GM12878 (cell line): ENCODE measurements around the gene COL15A1. TPM values are rescaled to one million over a fixed set of nuclear protein-coding genes. Genes with fewer than 3 reads are reported as not detected.

Source experiments
- ATAC-seq: fragments of 200-7000 bp; cut with Tn5 transposase; 3 replicates; pipeline ENCODE4 v1.9.1; 2020; ENCODE audit warnings: mild to moderate bottlenecking, moderate library complexity
- BruUV-seq: library from RNA; stranded (reverse); fragments of 400-500 nt; replicated peaks from 2 replicates; lab custom pipeline; 2021; lab: Mats Ljungman, UMichigan
- CTCF ChIA-PET: fragments of 300-600 bp; sonication (Branson Sonifier 250); formaldehyde crosslinking; extraction: SDS; loops from one replicate; lab custom pipeline; 2021; ENCODE audit warnings: inconsistent platforms; lab: Yijun Ruan, JAX
- POLR2A ChIA-PET: fragments of 350-600 bp; formaldehyde crosslinking; extraction: SDS; loops from one replicate; lab custom pipeline; 2021; ENCODE audit warnings: inconsistent platforms; lab: Charles Lee
- RAD21 ChIA-PET: fragments of 300-600 bp; sonication (Branson Sonifier 250); formaldehyde crosslinking; loops from one replicate; lab custom pipeline; 2023; ENCODE audit warnings: antibody characterized with exemption; ENCODE audit not compliant: unreplicated experiment; lab: Charles Lee
- SMC1A ChIA-PET: fragments of 300-600 bp; sonication (Branson Sonifier 250); formaldehyde crosslinking; loops from one replicate; lab custom pipeline; 2023; ENCODE audit not compliant: unreplicated experiment, uncharacterized antibody; lab: Charles Lee
- DNase-seq: peaks from one replicate; pipeline ENCODE4 v3.0.0-alpha.2; 2011; ENCODE audit warnings: low read depth, low spot score
- FAIRE-seq: peaks from 3 replicates; lab custom pipeline; 2011; peaks lifted over from hg19 to GRCh38; lab: Jason Lieb, UNC
- H2AFZ ChIP-seq: 2 replicates; pipeline ENCODE4 v1.6.0; 2011; ENCODE audit warnings: low read depth, low read length, control low read depth; ENCODE audit not compliant: control insufficient read depth
- H3K27ac ChIP-seq: 2 replicates; pipeline ENCODE4 v1.5.1; 2011; ENCODE audit warnings: control low read depth; ENCODE audit not compliant: control insufficient read depth, insufficient read depth
- H3K27me3 ChIP-seq, 2 experiments: replicated peaks in 1 of 2; 2 replicates each; pipeline versions ENCODE4 v1.6.0 to v1.6.1; 2011; ENCODE audit warnings: low read length in 1 of 2; ENCODE audit not compliant: control insufficient read depth in 2 of 2, insufficient read depth in 2 of 2
- H3K36me3 ChIP-seq, 2 experiments: 2 replicates each; pipeline ENCODE4 v1.5.1; 2011; ENCODE audit warnings: low read length in 1 of 2; ENCODE audit not compliant: control insufficient read depth in 2 of 2, insufficient read depth in 2 of 2
- H3K4me1 ChIP-seq: 2 replicates; pipeline ENCODE4 v1.6.1; 2011; ENCODE audit warnings: mild to moderate bottlenecking, low read length, moderate library complexity, mixed read lengths; ENCODE audit not compliant: control insufficient read depth, insufficient read depth
- H3K4me2 ChIP-seq: 2 replicates; pipeline ENCODE4 v1.6.0; 2011; ENCODE audit warnings: control low read depth; ENCODE audit not compliant: control insufficient read depth, insufficient read depth
- H3K4me3 ChIP-seq: fragments of 200-600 bp; sonication (generic); 2 replicates; pipeline ENCODE4 v1.5.1; 2016
- H3K79me2 ChIP-seq: 2 replicates; pipeline ENCODE4 v1.6.0; 2011; ENCODE audit warnings: low read length; ENCODE audit not compliant: control insufficient read depth, insufficient read depth
- H3K9ac ChIP-seq: 2 replicates; pipeline ENCODE4 v1.8.0; 2011; ENCODE audit warnings: low read length, control low read depth, mixed read lengths; ENCODE audit not compliant: control insufficient read depth, insufficient read depth
- H3K9me3 ChIP-seq: replicated peaks from 3 replicates; pipeline ENCODE4 v1.5.1; 2011; ENCODE audit warnings: mild to moderate bottlenecking, low read length; ENCODE audit not compliant: control insufficient read depth, insufficient read depth
- H4K20me1 ChIP-seq: 2 replicates; pipeline ENCODE4 v1.6.0; 2011; ENCODE audit not compliant: control insufficient read depth, insufficient read depth
- ATF7 ChIP-seq: fragments of 450-650 bp; IDR thresholded peaks from 2 replicates; pipeline ENCODE4 v1.6.1; 2016; ENCODE audit warnings: low read depth, mild to moderate bottlenecking
- BRCA1 ChIP-seq: IDR thresholded peaks from 2 replicates; pipeline ENCODE4 v1.6.1; 2011; ENCODE audit warnings: low read depth, low read length, improper control_type of control experiment
- CTCF ChIP-seq, 3 experiments: IDR thresholded peaks in 2 of 3; conservative IDR thresholded peaks in 1 of 3; 2 replicates each; pipeline ENCODE4 v1.5.1; 2011; ENCODE audit warnings: low read depth in 3 of 3, low read length in 3 of 3, mild to moderate bottlenecking in 3 of 3, control low read depth in 2 of 3, moderate library complexity in 2 of 3, inconsistent platforms in 1 of 3, mixed read lengths in 1 of 3; ENCODE audit not compliant: control insufficient read depth in 2 of 3, insufficient read depth in 1 of 3; ENCODE audit errors: extremely low read depth in 1 of 3
- E2F4 ChIP-seq: IDR thresholded peaks from 2 replicates; pipeline ENCODE4 v1.6.1; 2012; ENCODE audit warnings: low read depth, low read length, improper control_type of control experiment
- EGR1 ChIP-seq, 2 experiments: IDR thresholded peaks; 1 replicate in 1 of 2; 2 replicates in 1 of 2; pipeline ENCODE4 v1.6.1; 2011 to 2012; ENCODE audit warnings: low read depth in 2 of 2, low read length in 2 of 2, borderline replicate concordance in 1 of 2, mild to moderate bottlenecking in 1 of 2, moderate library complexity in 1 of 2
- PML ChIP-seq: IDR thresholded peaks from 2 replicates; pipeline ENCODE4 v1.6.1; 2012; ENCODE audit warnings: low read length, inconsistent platforms
- PRDM15 ChIP-seq: fragments of 450-650 bp; formaldehyde crosslinking; IDR thresholded peaks from 2 replicates; pipeline ENCODE4 v1.4.0; 2020; ENCODE audit warnings: mild to moderate bottlenecking, moderate library complexity
- RB1 ChIP-seq: fragments of 450-650 bp; formaldehyde crosslinking; IDR thresholded peaks from 2 replicates; pipeline ENCODE4 v1.6.1; 2017; ENCODE audit warnings: mild to moderate bottlenecking, borderline replicate concordance
- YBX1 ChIP-seq: fragments of 450-650 bp; IDR thresholded peaks from 2 replicates; pipeline ENCODE4 v1.6.1; 2016; ENCODE audit warnings: antibody characterized with exemption
- ZNF384 ChIP-seq: IDR thresholded peaks from 2 replicates; pipeline ENCODE4 v1.6.1; 2012; ENCODE audit warnings: low read depth, mild to moderate bottlenecking, low read length, improper control_type of control experiment, borderline replicate concordance
- ZNF622 ChIP-seq: fragments of 450-650 bp; IDR thresholded peaks from 2 replicates; pipeline ENCODE4 v1.6.1; 2017; ENCODE audit warnings: mild to moderate bottlenecking, inconsistent platforms
- ZZZ3 ChIP-seq: IDR thresholded peaks from 2 replicates; pipeline ENCODE4 v1.6.1; 2011; ENCODE audit warnings: low read depth; ENCODE audit not compliant: control insufficient read depth, insufficient read length
- WGBS: methylation state at CpG from one replicate; pipeline ENCODE4 v1.1.6; 2016; ENCODE audit warnings: low lambda C conversion rate; ENCODE audit not compliant: insufficient replicate concordance, insufficient coverage; ENCODE audit errors: missing lambda C conversion rate; 5-methylcytosine and 5-hydroxymethylcytosine counted together
- in situ Hi-C: fragments of 300-500 bp; cut with MboI; formaldehyde crosslinking; loops from 9 replicates; pipeline ENCODE4 v1.14.3; 2018; ENCODE audit warnings: mixed read lengths
- intact Hi-C: fragments of 100-400 bp; cut with micrococcal nuclease; formaldehyde crosslinking; loops from one replicate; pipeline ENCODE4 v1.14.2; 2022; ENCODE audit not compliant: unreplicated experiment
- polyA plus RNA-seq, 11 experiments: library from polyadenylated mRNA; depleted of rRNA in 4 of 11; unstranded in 6 of 11; stranded (reverse) in 5 of 11; fragments of >200 nt; fragmentation: Nextera tagmentation in 4 of 11; fragmentation: Illumina TruSeq in 1 of 11; extraction: Ambion mirVana in 4 of 11; extraction: Trizol in 1 of 11; gene quantifications; 1 replicate in 1 of 11; 2 replicates in 10 of 11; pipeline versions ENCODE4 v1.2.1 to v1.2.3, GENCODE V29; 2011 to 2016; ENCODE audit warnings: inconsistent platforms in 2 of 11, missing spikeins in 2 of 11, low read depth in 1 of 11
- total RNA-seq, 4 experiments: library from RNA; depleted of rRNA in 3 of 4; stranded (reverse); fragments of >200 nt in 3 of 4; fragmentation: Illumina TruSeq in 1 of 4; extraction: Trizol in 1 of 4; gene quantifications; 2 replicates each; pipeline versions ENCODE4 v1.2.1 to v1.2.3, GENCODE V29; 2013 to 2021

The COL15A1 gene
- total and polyA plus RNA-seq, 10 of the 15 experiments (the other 5 are each of a cell fraction or from before 2014, with no cell fraction given) = 0.01 to 0.28 (median 0.06) TPM; not detected in 2

GRCh38 chr9:99060621-99061020, 116.9 kb downstream of the COL15A1 start:
- ChIA-PET SMC1A (interaction anchor here (2.2 kb wide), 1 partner anchor 42 kb away, joined by 5 read pairs; no protein-coding TSS in a partner anchor), RAD21 (interaction anchor here (1.3 to 3.7 kb wide), 2 partner anchors 45 to 79 kb away, joined by 4 to 17 read pairs; partner anchors contain the start of gene TGFBR1), POLR2A (interaction anchor here (0.6 to 1.1 kb wide), 2 partner anchors 80 to 959 kb away, joined by 3 to 5 read pairs; no protein-coding TSS in a partner anchor)
- ATAC-seq = no peak
- H3K27me3 ChIP-seq = no peaks in the 10 kb centered on the region
- no peak overlapping the region for H3K4me2 ChIP-seq
- no peaks in the 10 kb centered on the region for H4K20me1 ChIP-seq
- no TSS peak for BruUV-seq
- H3K27ac ChIP-seq = no peak overlapping the region
- no peak overlapping the region for H3K4me3 ChIP-seq
- DNase-seq = no peak
- H3K4me1 ChIP-seq = peaks cover 27% of the 10 kb centered on the region
- H3K36me3 ChIP-seq = no peaks in the 10 kb centered on the region
- no peak for FAIRE-seq
- no peaks in the 10 kb centered on the region for H3K79me2 ChIP-seq
- H3K9ac ChIP-seq = no peak overlapping the region
- 47% methylated on average over 2 of the region's 2 CpGs for WGBS
- H2AFZ ChIP-seq = no peak overlapping the region
- in situ Hi-C loops = no loop called here
- intact Hi-C loops = no loop called here
- TF ChIP-seq ATF7 (no peak), PML (no peak), YBX1 (no peak), ZNF384 (no peak), E2F4 (no peak), PRDM15 (CRISPR knock-in tag) (no peak), ZNF622 (no peak), EGR1 (IDR thresholded peaks at IDR 0.05; ENCODE audit: borderline replicate concordance in 1 of 2, low read depth in 2 of 2, low read length in 2 of 2) (no peak), CTCF (IDR thresholded peaks at IDR 0.05 in 2 of 3, conservative IDR thresholded peaks at IDR 0.05 in 1 of 3; ENCODE audit: control insufficient read depth in 2 of 3, extremely low read depth in 1 of 3, insufficient read depth in 1 of 3, low read depth in 3 of 3, low read length in 3 of 3) (no peak), RB1 (no peak), ZZZ3 (no peak), BRCA1 (no peak)
- TF ChIP-seq, all 136 proteins: peak for 0
- H3K9me3 ChIP-seq = no peaks in the 10 kb centered on the region; the same call in 2 of the 3 replicates
- CTCF ChIA-PET = interaction anchor here (0.6 kb wide), 1 partner anchor 18 kb away, joined by 3 read pairs; no protein-coding TSS in a partner anchor
